CD4-positive, CD25-positive, alpha-beta regulatory T cell (primary cell): Measurements from ENCODE around the gene ZBED2. TPM values are rescaled to one million over a fixed set of nuclear protein-coding genes. Genes with fewer than 3 reads are reported as not detected.

Experiments
- ATAC-seq, 2 donors: fragments of 150-1000 bp; cut with Tn5 transposase; one replicate each; pipeline ENCODE4 v1.10.0; 2021; ENCODE audit warnings: low read depth in 2 of 2, moderate number of reproducible peaks in 2 of 2, moderate library complexity in 1 of 2
- DNase-seq, 3 donors: peaks; one replicate each; pipeline versions ENCODE4 v3.0.0 to v3.0.0-alpha.2; 2012 to 2022; ENCODE audit warnings: mixed read lengths in 1 of 3
- H3K27ac ChIP-seq: one replicate; pipeline ENCODE4 v1.7.0; 2013; ENCODE audit warnings: mild to moderate bottlenecking, low read length; ENCODE audit not compliant: insufficient read depth, poor library complexity, severe bottlenecking
- H3K27me3 ChIP-seq: one replicate; pipeline ENCODE4 v1.7.0; 2013; ENCODE audit warnings: low read length; ENCODE audit not compliant: control insufficient read depth, insufficient read depth
- H3K36me3 ChIP-seq: one replicate; pipeline ENCODE4 v1.7.0; 2013; ENCODE audit warnings: mild to moderate bottlenecking, low read length, moderate library complexity; ENCODE audit not compliant: control insufficient read depth, insufficient read depth
- H3K4me1 ChIP-seq: 2 replicates; pipeline ENCODE4 v1.7.0; 2013; ENCODE audit warnings: mild to moderate bottlenecking, low read length; ENCODE audit not compliant: insufficient read depth, control insufficient read depth, poor library complexity, severe bottlenecking
- H3K4me3 ChIP-seq: one replicate; pipeline ENCODE4 v1.7.0; 2013; ENCODE audit warnings: low read depth, mild to moderate bottlenecking, low read length, moderate library complexity
- H3K9me3 ChIP-seq, 2 experiments: 1 replicate in 1 of 2; 2 replicates in 1 of 2; pipeline ENCODE4 v1.7.0; 2013; ENCODE audit warnings: low read length in 2 of 2, mild to moderate bottlenecking in 1 of 2, moderate library complexity in 1 of 2; ENCODE audit not compliant: control insufficient read depth in 2 of 2
- H3K27ac Mint-ChIP-seq, 3 donors: one replicate each; pipeline ENCODE4 v1.8.0; 2020 to 2022; ENCODE audit warnings: mild to moderate bottlenecking in 3 of 3, mixed read lengths in 3 of 3, moderate library complexity in 2 of 3
- H3K27me3 Mint-ChIP-seq: one replicate; pipeline ENCODE4 v1.8.0; 2022; ENCODE audit warnings: mild to moderate bottlenecking, mixed read lengths
- H3K36me3 Mint-ChIP-seq: one replicate; pipeline ENCODE4 v1.8.0; 2020; ENCODE audit warnings: mixed read lengths
- H3K4me1 Mint-ChIP-seq, 4 donors: one replicate each; pipeline ENCODE4 v1.8.0; 2020 to 2022; ENCODE audit warnings: mixed read lengths in 4 of 4, mild to moderate bottlenecking in 1 of 4
- H3K4me3 Mint-ChIP-seq, 4 donors: one replicate each; pipeline ENCODE4 v1.8.0; 2020 to 2022; ENCODE audit warnings: mild to moderate bottlenecking in 4 of 4, mixed read lengths in 4 of 4, moderate library complexity in 3 of 4
- H3K9me3 Mint-ChIP-seq, 7 donors: one replicate each; pipeline ENCODE4 v1.8.0; 2020 to 2022; ENCODE audit warnings: mixed read lengths in 7 of 7, mild to moderate bottlenecking in 3 of 7, moderate library complexity in 2 of 7
- polyA plus RNA-seq, 4 donors: library from polyadenylated mRNA; unstranded; fragments of 300-500 nt; fragmentation: Illumina TruSeq; gene quantifications; one replicate each; pipeline ENCODE4 v1.2.3, GENCODE V29; 2021
- total RNA-seq: library from RNA; stranded (reverse); gene quantifications from one replicate; pipeline ENCODE4 v1.2.3, GENCODE V29; 2022

The ZBED2 gene
- total and polyA plus RNA-seq, 5 donors from 2014 or later, result 0.15 to 1.00 (median 0.54) TPM; not detected in 1

- Mint-ChIP-seq H3K4me3 (no peak overlapping the region), H3K9me3 (peaks cover 0 to 2% (median 0%) of the 10 kb centered on the region in 7 donors), H3K36me3 (peaks cover 17% of the 10 kb centered on the region), H3K27me3 (no peaks in the 10 kb centered on the region), H3K27ac (no peak overlapping the region), H3K4me1 (peaks cover 30 to 45% (median 39%) of the 10 kb centered on the region in 4 donors)
- ATAC-seq, result no peak
- DNase-seq, result no peak
- H3K4me3 ChIP-seq, result peak overlapping the region; percentile 98
- H3K36me3 ChIP-seq, result peaks cover 3% of the 10 kb centered on the region
- H3K27me3 ChIP-seq, result no peaks in the 10 kb centered on the region
- peak overlapping the region; percentile 88 for H3K27ac ChIP-seq
- H3K4me1 ChIP-seq, result peaks cover 75% of the 10 kb centered on the region
- no peaks in the 10 kb centered on the region for H3K9me3 ChIP-seq
Observed at GRCh38 chr3:111548756-111549155, 46.4 kb downstream of the ZBED2 start.

DNA sequence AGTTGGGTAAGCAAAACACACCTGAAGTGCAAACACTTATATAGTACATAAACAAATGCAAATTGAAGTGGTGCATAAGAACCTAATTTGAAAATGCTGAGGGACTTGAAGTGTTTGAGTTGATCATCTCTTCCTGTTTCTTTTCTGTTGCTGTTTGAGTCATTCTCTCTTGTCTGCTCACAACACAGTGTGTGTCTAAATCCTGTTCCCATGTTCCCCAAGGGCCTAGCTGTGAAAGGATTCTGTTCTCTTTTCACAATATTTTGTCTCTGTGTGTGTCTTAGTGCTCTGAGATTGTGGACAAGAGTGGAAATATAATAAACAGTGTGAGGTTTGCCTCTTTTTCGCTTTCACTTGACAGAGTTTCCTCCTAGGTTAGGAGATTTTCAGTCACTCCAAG is 47.1 kb downstream of the ZBED2 start:
- peak overlapping the region; percentile 98 for H3K4me3 ChIP-seq
- Mint-ChIP-seq H3K9me3 (peaks cover 0 to 2% (median 0%) of the 10 kb centered on the region in 7 donors), H3K27me3 (no peaks in the 10 kb centered on the region), H3K4me1 (peaks cover 34 to 45% (median 41%) of the 10 kb centered on the region in 4 donors), H3K36me3 (peaks cover 17% of the 10 kb centered on the region), H3K4me3 (no peak overlapping the region), H3K27ac (no peak overlapping the region)
- peaks cover 81% of the 10 kb centered on the region for H3K4me1 ChIP-seq
- no peaks in the 10 kb centered on the region for H3K9me3 ChIP-seq
- peak overlapping the region; percentile 88 for H3K27ac ChIP-seq
- DNase-seq (no peak), ATAC-seq (peak; percentile 56 to 60)
- H3K36me3 ChIP-seq, result peaks cover 3% of the 10 kb centered on the region
- no peaks in the 10 kb centered on the region for H3K27me3 ChIP-seq

DNA sequence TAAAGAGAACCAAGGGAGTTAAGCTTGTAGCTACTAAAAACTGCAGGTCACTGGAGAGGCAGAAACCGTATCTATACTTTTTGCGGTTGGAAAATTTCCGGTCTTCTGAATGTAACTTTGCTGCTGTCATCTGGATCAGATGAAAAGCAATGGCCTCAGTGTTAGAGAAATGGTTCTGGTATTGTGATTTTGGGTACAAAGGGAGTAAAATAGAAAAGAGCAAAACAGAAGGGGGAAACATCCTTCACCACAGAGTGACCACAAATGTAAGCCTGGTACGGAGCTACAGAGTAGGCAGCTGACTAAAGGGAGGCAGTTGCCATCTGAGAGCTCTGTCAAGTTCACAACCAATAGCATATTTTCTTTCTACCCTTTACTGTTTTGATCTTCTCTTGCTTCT is 47.5 kb downstream of the ZBED2 start:
- Histone ChIP-seq H3K4me1 (peaks cover 85% of the 10 kb centered on the region), H3K9me3 (no peaks in the 10 kb centered on the region), H3K36me3 (peaks cover 3% of the 10 kb centered on the region), H3K4me3 (peak overlapping the region; percentile 98), H3K27me3 (no peaks in the 10 kb centered on the region), H3K27ac (peak overlapping the region; percentile 88)
- H3K27ac Mint-ChIP-seq, result no peak overlapping the region
- no peak overlapping the region for H3K4me3 Mint-ChIP-seq
- peaks cover 0 to 2% (median 0%) of the 10 kb centered on the region in 7 donors for H3K9me3 Mint-ChIP-seq
- DNase-seq (peak; percentile 28 to 80 (median 78)), ATAC-seq (peak; percentile 79 to 80)
- H3K36me3 Mint-ChIP-seq, result peaks cover 17% of the 10 kb centered on the region
- no peaks in the 10 kb centered on the region for H3K27me3 Mint-ChIP-seq
- peaks cover 34 to 46% (median 42%) of the 10 kb centered on the region in 4 donors for H3K4me1 Mint-ChIP-seq

DNA sequence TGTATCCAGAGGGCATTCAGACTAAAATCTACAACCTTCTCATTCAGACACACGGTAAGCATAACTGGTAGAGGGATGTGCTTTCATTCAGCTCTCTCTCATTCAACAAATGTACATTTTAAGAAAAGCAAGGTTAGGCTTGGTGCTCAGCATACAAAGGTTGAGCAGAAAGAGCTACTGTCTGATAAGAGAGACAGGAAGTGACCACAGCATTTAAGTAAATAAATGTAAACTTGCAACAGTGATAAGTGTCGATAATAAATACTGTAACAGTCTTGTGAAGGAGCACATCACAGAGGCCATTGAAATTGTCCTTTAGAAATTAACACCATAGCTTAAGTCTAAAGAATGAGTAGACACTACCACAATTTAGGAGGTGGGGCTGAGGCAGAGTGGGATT is 49.8 kb downstream of the ZBED2 start:
- Histone ChIP-seq H3K36me3 (peaks cover 3% of the 10 kb centered on the region), H3K4me1 (peaks cover 93% of the 10 kb centered on the region), H3K9me3 (no peaks in the 10 kb centered on the region), H3K4me3 (peak overlapping the region; percentile 98), H3K27me3 (no peaks in the 10 kb centered on the region), H3K27ac (peak overlapping the region; percentile 88)
- H3K27me3 Mint-ChIP-seq, result no peaks in the 10 kb centered on the region
- H3K9me3 Mint-ChIP-seq, result peaks cover 0 to 2% (median 0%) of the 10 kb centered on the region in 7 donors
- peak overlapping the region in 3 of 4 donors; percentile 61 to 88 (median 86) for H3K4me3 Mint-ChIP-seq
- H3K4me1 Mint-ChIP-seq, result peaks cover 48 to 62% (median 52%) of the 10 kb centered on the region in 4 donors
- H3K36me3 Mint-ChIP-seq, result peaks cover 9% of the 10 kb centered on the region
- peak overlapping the region in 2 of 3 donors; percentile 95 to 100 for H3K27ac Mint-ChIP-seq
- ATAC-seq (no peak), DNase-seq (peak in 1 of 3 donors; percentile 24)

Other genes starting within 250 kb of the ZBED2 start
- 125 TPM for gene CD96, start 53.1 kb downstream of the ZBED2 start, total RNA-seq
- gene CD96, start 53.1 kb downstream of the ZBED2 start, polyA plus RNA-seq, result 100 to 1,000 TPM; 104 to 149 (median 130) TPM
- 19.9 TPM for gene PLCXD2, start 79.3 kb upstream of the ZBED2 start, total RNA-seq
- gene PLCXD2, start 79.3 kb upstream of the ZBED2 start, polyA plus RNA-seq, result 1 to 10 TPM; 1.6 to 2.5 (median 1.9) TPM